Measurements from ENCODE around the gene SSBP3. TPM values are rescaled to one million over a fixed set of nuclear protein-coding genes. Genes with fewer than 3 reads are reported as not detected.

Gene SSBP3
- total and polyA plus RNA-seq, 9 of the 15 experiments (the other 6 are each of a cell fraction or from before 2014, with no cell fraction given) = 8.7 to 108 (median 33.8) TPM

DNA sequence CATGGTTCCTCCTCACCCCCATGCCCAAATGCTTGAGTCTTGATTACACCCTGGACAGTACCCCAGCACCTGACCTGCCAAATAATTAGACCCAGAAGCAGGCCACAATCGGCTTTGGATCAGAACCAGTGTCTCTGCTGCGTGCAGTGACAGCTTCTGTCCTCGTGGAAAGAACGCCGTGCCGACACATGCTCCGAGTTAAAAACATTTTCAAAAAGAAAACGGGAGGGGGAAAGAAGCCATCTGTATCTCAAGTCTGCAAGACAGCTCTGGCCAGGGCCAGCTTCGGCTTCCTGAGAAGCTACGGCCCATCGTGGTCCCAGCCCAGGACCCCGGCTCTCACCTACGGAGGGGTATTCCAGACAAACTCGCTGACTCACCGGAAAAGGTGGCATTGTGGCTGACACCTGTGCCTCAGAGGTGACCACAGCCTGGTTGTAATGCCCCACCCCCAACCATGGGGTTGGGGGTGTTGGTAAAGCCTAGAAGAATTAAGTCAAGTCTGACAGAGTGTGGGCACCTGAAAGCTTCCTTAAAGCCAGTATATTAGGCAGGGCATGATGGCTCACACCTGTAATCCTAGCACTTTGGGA is 25.8 kb downstream of the SSBP3 start:
- Histone ChIP-seq H3K27ac (ENCODE audit: extremely low read depth, low read depth, low read length) (no peak overlapping the region), H3K4me2 (ENCODE audit: insufficient read depth, low read length) (no peak overlapping the region), H3K27me3 (ENCODE audit: control insufficient read depth in 2 of 2, insufficient read depth in 2 of 2, low read length in 2 of 2) (no peaks in the 10 kb centered on the region), H3K9me3 (replicated peaks; ENCODE audit: control insufficient read depth, insufficient read depth, low read depth, low read length) (no peaks in the 10 kb centered on the region), H3K4me3 (no peak overlapping the region), H3K79me2 (ENCODE audit: control insufficient read depth, insufficient read depth, low read length) (peaks cover 89% of the 10 kb centered on the region), H2AFZ (ENCODE audit: low read depth, low read length) (no peak overlapping the region), H3K9me1 (ENCODE audit: control insufficient read depth, insufficient read depth, low read length) (no peaks in the 10 kb centered on the region), H3K9ac (ENCODE audit: insufficient read depth in 1 of 2, low read depth in 2 of 2, low read length in 2 of 2) (peak overlapping the region in 1 of 2 experiments; percentile 33; a peak in 2 of 4 replicates), H4K20me1 (replicated peaks; ENCODE audit: control insufficient read depth, insufficient read depth, low read length) (peaks cover 16% of the 10 kb centered on the region), H3K4me1 (replicated peaks in 1 of 2; ENCODE audit: control insufficient read depth in 2 of 2, insufficient read depth in 2 of 2, low read length in 2 of 2) (peaks cover 46 to 47% of the 10 kb centered on the region in 2 experiments), H3K36me3 (ENCODE audit: control insufficient read depth, insufficient read depth, low read length) (peaks cover 55% of the 10 kb centered on the region)
- intact Hi-C loops (cut with micrococcal nuclease) (no loop called here), in situ Hi-C loops (cut with MboI) (no loop called here)
- ATAC-seq = no peak
- FAIRE-seq = no peak
- WGBS (ENCODE audit: insufficient coverage, low coverage, missing lambda C conversion rate) = 90% methylated on average over 15 of the region's 15 CpGs
- BruUV-seq (replicated peaks) = no TSS peak
- TF ChIP-seq, protein P1, sequence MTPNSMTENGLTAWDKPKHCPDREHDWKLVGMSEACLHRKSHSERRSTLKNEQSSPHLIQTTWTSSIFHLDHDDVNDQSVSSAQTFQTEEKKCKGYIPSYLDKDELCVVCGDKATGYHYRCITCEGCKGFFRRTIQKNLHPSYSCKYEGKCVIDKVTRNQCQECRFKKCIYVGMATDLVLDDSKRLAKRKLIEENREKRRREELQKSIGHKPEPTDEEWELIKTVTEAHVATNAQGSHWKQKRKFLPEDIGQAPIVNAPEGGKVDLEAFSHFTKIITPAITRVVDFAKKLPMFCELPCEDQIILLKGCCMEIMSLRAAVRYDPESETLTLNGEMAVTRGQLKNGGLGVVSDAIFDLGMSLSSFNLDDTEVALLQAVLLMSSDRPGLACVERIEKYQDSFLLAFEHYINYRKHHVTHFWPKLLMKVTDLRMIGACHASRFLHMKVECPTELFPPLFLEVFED (CRISPR knock-in tag; conservative IDR thresholded peaks at IDR 0.05) = no peak
- TF ChIP-seq ZNF316 (IDR thresholded peaks at IDR 0.05) = peak; percentile 48
- TF ChIP-seq, protein P2, sequence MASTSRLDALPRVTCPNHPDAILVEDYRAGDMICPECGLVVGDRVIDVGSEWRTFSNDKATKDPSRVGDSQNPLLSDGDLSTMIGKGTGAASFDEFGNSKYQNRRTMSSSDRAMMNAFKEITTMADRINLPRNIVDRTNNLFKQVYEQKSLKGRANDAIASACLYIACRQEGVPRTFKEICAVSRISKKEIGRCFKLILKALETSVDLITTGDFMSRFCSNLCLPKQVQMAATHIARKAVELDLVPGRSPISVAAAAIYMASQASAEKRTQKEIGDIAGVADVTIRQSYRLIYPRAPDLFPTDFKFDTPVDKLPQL (IDR thresholded peaks at IDR 0.05; ENCODE audit: extremely low read depth, insufficient read length) = no peak
- TF ChIP-seq, protein P3, sequence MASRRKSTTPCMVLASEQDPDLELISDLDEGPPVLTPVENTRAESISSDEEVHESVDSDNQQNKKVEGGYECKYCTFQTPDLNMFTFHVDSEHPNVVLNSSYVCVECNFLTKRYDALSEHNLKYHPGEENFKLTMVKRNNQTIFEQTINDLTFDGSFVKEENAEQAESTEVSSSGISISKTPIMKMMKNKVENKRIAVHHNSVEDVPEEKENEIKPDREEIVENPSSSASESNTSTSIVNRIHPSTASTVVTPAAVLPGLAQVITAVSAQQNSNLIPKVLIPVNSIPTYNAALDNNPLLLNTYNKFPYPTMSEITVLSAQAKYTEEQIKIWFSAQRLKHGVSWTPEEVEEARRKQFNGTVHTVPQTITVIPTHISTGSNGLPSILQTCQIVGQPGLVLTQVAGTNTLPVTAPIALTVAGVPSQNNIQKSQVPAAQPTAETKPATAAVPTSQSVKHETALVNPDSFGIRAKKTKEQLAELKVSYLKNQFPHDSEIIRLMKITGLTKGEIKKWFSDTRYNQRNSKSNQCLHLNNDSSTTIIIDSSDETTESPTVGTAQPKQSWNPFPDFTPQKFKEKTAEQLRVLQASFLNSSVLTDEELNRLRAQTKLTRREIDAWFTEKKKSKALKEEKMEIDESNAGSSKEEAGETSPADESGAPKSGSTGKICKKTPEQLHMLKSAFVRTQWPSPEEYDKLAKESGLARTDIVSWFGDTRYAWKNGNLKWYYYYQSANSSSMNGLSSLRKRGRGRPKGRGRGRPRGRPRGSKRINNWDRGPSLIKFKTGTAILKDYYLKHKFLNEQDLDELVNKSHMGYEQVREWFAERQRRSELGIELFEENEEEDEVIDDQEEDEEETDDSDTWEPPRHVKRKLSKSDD (conservative IDR thresholded peaks at IDR 0.05; ENCODE audit: low read length) = no peak
- TF ChIP-seq, protein P4, sequence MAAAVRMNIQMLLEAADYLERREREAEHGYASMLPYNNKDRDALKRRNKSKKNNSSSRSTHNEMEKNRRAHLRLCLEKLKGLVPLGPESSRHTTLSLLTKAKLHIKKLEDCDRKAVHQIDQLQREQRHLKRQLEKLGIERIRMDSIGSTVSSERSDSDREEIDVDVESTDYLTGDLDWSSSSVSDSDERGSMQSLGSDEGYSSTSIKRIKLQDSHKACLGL (CRISPR knock-in tag; IDR thresholded peaks at IDR 0.05; ENCODE audit: borderline replicate concordance, poor library complexity, severe bottlenecking) = no peak
- ChIA-PET POLR2A (interaction anchor here (0.9 to 1.0 kb wide), 2 partner anchors 16 to 44 kb away, joined by 3 read pairs; no protein-coding TSS in a partner anchor), CTCF (ENCODE audit: low intra/inter-chr PET ratio) (interaction anchor here (0.6 kb wide), 1 partner anchor 316 kb away, joined by 3 read pairs; no protein-coding TSS in a partner anchor)
- no peak for DNase-seq (ENCODE audit: extremely low read depth in 1 of 4, low spot score in 3 of 4)
